ENCODE results near the gene TRPM3.

TRPM3 gene

DNA sequence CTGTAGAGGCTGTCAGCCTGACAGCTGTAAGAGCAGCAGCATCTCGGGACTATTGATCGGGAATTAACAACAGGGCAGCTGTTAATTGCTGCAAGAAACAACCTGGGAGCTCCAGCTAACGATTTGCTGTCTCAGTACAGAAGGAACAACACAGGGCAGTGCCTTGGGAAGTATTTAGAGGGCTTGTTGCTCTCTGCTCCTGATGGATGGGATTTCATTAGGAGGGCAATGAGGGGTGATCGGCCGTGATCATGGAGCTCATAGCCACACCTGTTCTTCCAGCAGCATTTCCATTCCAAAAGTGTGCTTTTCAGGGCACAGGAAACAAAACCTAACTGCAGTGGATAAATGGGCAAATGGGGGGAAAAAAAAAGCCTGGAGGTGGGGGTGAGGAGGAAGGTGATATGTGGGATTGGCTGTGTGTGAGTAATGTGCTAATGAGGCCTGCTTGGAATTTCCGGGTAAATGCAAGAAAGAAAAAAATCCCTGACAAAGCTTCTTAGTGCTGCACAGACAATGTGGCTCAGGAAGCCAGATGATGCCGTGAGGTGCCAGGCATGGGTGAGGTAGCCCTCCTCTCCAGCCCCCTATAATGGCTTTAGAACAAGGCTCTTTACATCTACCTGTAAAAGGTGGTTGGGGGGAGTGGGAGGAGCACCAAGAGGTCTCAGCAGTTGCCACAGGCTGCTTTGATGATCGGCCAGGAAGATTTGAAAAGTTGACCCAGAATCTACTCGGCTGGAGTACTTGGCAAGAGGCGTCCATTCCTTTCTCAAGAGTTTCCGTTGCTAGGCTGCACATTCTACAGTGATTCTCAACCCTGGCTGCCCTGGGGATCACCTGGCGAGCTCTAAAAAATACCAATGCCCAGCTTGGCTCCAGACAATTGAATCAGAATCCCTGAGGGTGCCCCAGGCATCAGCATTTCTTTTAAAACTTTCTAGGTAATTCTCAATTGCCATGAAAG, 567.4 kb downstream of the TRPM3 start:
- DNase-seq (ENCODE audit: low read depth) = peak; percentile 46

DNA sequence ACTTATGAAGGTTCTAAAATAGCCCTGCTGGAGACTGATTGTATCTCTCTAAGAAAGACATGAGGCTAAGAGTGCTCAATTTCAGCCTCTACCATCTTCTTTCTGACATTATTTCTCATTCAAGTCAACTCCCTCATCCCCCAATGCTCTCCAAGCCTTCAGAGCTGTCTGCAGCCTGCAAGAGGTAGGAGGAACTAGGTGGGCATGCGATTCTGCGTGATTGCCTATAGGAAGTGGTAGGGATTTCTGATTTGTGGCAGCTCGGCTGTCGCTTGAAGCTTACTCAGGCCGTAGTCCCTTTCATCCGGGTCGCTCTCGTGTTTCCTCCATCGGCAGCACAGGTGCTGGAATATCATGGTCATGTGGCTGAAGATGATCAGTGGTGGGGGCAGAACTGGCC, 568.9 kb downstream of the TRPM3 start:
- DNase-seq (ENCODE audit: low read depth) = no peak

DNA sequence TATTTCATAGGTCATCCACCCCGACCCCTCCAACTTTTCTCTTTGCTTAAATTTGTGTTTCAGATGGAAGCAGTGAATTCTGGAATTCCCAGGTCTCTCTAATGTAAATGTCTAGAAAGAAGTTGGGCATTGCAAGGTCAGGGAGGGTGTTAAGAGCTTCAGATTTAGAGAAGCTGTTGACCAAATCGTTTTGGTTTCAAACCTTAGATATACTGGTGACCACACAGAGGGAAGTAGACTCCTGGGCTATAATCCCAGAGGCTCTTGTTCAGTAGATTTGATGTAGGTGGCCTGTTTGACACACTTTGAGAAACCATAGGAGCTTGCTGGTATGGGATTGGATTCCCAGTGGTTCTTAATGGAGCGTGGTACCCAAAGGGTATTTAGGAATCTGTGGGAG, 569.6 kb downstream of the TRPM3 start:
- DNase-seq (ENCODE audit: low read depth) = no peak

DNA sequence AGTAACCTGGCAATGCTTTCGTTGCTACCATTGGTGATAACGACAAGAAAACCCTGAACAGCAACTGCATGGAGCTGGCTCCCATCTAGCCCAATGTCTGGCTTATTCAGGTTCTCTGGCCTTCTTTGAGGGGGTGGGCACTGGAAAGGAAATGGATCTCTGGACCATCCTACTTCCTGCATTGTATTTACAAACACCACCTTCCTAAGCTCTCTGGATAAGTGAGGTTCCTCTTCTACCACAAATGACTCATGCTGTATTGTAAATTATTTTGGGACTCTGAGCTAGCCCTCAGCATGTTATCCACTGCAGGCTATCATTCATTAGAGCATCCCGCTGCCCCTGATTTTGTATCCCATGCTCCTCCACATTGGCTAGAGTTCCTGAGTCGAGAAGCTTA, 570.0 kb downstream of the TRPM3 start:
- DNase-seq (ENCODE audit: low read depth) = peak; percentile 19

DNA sequence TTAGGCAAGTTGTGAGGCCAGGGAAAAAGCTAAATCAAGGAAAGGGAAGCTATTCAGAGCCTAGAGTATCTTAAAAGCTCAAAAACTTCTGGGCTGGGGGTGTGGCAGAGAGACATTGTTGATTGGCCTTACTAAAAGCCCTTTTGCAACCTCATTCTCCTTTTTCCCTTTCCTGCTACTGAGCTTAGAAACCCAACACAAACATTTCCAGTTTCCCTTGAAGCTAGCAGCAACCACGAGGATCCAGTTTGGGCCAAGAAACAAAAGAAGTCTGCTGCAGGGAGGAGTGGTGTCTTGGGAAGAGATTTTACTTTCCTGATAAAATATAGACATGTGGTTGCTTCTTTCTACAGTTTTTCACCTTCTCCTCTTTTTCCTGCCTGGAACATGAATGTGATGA, 571.5 kb downstream of the TRPM3 start:
- DNase-seq (ENCODE audit: low read depth) = no peak

DNA sequence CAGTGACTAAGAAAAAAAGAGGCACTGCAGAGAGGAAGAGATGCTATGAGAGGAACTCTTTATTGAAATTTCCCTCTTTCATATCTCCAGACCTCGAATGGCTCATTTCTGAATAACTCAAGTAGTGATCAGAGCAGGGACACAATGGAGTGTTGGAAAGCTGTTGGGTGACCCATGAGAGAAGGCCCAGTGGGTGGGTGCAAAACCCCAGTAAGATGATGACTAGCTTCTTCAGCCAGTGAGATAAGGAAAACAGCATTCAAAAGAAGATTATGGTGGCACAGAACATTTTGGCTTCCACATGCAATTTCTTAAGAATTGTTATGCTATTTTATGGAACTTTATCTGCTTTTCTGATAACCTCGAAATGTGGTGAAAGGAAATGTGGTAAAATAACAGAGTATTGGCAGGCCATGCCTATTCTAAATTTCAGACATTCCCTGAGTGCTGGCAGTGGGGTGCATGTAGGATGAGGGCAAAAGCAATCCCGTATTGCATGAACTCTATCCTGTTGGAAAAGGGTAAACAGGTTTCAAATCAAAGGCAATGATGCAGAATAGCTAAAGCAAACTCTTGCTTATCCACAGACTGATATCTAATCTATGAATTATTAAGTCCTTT, 579.0 kb downstream of the TRPM3 start:
- DNase-seq (ENCODE audit: low read depth) = no peak

DNA sequence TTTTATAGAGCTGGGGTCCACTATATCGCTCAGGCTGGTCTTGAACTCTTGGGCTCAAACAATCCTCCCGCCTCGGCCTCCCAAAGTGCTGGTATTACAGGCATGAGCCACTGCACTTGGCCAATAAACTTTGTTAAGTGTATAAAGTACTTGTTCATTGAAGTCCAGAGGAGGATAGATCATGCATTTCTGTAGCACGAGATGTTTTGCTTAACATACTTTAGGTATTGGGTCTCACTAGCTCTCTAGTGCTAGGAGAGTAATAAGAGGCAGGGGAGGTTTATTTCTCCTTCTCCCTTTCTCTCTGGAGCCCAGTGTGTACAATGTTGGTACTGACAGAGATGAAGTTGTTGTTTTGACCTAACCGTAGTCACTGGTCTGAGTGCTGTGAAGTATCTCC, 581.4 kb downstream of the TRPM3 start:
- no peak for DNase-seq (ENCODE audit: low read depth)

DNA sequence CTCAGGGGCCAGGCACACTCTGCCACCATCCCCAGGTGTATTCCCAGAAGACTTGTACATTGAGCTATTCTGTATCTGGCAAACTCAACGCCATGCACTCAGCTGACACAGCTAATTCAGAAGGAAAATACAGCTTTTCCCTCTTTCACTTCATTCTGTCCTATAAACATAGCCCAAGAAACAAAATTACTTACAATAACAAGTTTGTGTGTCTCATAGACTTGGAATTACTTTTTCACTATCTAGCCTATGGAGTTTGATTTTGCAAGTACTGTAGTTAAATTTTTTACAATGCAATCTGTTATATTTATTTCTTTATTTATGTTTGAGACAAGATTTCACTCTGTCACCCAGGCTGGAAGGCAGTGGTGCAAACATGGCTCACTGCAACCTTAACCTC, 581.9 kb downstream of the TRPM3 start:
- no peak for DNase-seq (ENCODE audit: low read depth)

DNA sequence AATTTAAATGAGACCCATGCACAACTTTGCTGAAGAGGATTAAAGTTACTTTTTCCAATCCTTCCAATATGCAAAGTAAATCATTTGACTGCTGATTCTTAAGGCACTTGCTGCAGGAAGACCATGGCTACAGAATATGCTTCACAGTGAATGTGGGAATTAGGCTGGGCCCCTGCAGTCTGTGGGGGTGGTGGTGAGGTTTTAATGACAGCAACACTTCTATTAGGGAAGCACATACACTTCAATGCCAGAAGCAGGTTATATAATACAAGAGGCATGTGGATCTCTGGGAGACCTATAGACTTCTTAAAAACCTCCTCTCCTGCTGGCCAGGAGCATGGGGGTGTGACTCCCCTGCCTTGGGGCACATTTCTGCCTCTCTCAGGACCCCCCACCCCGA, 582.4 kb downstream of the TRPM3 start:
- no peak for DNase-seq (ENCODE audit: low read depth)

DNA sequence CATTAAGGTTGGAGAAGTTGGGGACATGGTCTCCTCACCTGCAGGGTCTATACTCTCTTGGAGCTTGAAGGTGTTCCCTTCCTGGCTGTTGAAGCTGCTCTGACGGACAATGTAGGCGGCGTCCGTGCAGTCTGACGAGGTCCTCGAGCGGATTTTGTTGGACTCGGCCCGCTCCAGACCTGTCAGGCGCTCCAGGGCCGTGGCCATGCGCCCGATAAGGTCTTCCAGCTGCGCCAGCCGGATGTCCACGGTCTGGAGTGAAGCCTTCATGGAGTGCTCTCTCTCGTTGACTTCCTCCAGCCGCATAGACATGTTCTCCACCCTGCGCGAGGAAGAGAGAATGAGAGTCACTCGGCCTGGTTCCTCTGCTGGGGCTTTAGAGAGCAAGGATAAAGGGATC, 584.3 kb downstream of the TRPM3 start:
- no peak for DNase-seq (ENCODE audit: low read depth)

DNA sequence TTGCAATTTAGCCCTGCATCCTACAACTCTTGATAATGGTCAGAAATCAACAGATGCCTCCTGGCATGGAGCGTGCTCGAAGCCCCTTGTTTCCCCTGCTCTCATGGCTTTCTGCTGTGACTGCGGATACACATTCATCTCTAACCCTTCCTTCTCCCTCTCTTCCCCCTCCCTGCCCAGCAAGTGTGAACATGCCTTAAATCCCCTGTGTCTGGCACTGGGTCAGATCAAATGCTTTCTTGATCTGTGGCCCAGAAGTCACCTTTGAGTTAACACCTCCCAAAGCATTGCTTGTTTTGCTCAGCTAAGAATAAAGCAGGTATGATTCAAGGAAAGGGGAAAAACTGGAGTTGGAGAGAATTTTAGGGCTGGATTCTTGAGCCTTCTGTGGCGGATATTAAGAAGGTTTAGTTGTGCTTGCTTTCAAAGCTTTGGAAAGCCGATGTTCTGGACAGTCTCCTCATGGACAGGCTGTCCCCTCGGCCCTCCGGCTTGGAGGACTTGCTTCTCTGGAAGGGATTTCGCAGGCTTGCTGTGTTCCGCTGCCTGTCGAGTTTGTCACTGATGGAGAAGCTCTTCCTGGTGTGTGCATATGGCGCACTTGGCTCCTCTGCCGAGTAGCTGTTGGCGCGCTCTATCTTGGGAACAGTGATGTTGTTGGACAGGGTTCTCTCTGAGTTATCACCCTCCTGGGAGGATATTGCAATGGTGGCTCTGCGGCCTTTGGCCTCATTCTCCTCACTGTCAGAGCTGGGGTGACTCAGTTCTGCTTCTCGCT, 585.7 kb downstream of the TRPM3 start:
- no peak for DNase-seq (ENCODE audit: low read depth)

DNA sequence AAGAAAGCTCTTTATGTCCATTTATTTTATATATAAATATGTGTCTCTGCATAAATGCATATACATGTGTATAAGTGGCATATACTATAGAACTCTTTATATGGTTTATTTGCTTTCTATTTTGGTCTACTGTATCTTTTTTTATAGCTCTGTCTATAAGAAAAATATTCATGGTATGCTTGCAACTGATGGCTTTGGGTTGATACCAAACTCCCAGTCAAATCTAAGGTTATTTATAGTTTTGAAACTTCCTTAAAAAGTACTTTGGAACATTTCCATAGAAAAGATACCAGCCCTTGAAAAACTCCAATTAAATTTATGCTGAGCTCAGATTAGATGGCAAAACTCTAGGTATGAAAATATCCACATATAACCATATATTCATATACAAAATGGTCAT, 587.0 kb downstream of the TRPM3 start:
- DNase-seq (ENCODE audit: low read depth) = no peak

DNA sequence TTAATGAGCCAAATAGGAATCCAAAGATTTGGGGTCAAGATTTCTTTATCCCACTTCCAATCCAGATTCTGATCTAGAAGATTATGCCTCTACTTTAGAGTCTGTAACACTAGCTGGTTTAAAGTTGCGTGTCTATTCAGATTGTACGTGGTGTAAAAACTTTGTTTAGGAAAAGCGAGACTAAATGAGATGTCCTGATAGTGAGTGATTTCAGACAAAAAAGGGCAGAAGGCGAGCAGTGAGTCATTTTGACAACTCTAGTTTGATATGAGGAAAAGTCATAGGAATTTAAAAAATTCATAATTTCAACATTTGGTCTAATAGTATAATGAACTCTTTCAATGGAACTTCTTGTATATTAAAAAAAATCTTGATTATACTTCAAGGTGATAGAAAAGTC, 587.4 kb downstream of the TRPM3 start:
- DNase-seq (ENCODE audit: low read depth) = peak; percentile 32

DNA sequence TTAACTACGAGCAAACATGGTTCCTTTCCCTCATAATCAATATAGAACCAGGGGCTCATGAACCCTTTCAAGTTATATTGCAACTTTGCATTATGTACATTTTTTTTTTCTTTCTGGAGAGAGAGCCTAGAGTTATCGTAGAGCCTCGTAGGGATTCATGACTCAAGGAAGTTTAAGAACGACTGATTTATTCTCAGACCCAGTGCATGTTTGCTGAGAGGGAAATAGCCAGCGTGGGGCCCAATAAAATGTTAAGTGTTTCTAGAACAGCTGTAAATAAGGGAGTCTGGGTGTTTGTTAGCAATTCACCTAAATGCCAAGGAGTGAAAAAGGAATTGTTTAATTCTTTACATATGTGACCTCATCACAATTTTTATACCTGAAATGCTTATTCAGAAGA, 587.9 kb downstream of the TRPM3 start:
- DNase-seq (ENCODE audit: low read depth) = no peak

DNA sequence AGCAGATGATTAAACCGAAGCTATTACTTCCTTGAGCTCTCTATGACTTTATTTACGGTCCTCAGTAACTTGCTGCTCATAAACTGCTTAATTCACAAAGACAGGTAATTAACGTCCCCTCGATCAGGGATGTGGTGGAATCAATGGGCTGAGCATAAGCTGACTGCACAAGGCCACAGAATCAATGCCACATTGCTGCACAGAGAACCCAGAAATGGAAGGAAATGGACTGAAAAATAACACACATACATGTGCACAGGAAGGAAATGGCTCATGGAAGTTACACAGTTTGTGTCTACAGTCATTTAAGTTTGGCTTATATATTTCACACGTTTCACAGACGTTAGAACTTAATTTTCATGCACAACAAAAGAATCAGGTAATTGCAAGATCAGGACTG, 588.7 kb downstream of the TRPM3 start:
- no peak for DNase-seq (ENCODE audit: low read depth)

DNA sequence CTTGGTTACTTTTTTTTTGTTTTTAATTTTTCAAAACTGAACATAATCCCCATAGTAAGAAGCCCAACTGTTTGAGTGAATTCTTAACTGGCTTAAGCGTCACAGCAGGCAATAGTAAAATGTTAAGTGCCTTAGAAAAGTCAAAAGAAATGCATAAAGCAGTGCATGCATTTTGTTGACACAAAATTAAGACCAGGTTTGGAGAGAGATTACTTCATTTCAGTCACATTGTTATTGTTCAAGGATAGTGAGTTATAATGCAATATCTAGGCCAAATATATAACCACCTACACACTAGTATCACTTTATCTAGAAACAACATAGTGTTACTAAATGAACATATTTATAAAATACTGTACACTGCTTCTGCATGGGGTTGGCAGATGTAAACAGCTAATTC, 590.1 kb downstream of the TRPM3 start:
- DNase-seq (ENCODE audit: low read depth) = no peak

DNA sequence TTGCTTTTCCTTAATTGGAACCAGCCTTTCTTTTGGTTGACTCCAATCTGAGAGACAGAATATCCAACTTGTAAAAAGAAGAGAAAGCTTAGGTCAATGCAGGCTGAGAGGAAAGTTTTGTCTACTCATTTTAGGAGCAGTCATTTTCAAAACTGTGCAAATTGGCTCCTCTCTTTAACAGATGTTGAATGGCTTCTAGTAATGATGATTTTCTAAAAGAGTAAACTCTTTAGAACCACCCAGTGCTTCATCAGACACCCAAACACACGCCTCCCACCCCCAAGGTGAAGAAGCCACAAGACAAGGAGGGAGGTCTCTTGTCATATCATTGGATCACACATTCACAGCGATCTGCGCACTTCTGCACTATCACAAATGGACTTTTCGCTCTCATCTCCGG, 590.7 kb downstream of the TRPM3 start:
- DNase-seq (ENCODE audit: low read depth) = no peak

DNA sequence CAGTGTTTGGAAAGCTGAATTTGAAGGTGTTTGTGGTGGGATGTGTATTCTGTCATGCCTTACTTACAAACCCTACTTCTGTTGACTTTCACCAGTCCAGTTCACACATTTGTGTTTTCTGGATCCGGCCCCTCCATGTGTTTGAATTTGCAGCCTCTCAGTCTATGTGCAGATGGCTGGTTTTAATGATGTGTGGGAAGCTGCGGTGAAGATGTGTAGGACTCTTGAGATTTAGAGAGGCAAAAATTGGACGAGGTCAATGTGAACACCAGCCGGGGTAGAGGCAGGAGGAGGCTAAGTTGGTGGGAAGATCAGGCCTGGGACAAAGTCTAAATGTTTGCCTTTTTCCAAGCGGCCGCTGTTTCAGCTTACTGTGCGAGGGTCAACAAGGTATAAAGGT, 591.6 kb downstream of the TRPM3 start:
- DNase-seq (ENCODE audit: low read depth) = no peak

DNA sequence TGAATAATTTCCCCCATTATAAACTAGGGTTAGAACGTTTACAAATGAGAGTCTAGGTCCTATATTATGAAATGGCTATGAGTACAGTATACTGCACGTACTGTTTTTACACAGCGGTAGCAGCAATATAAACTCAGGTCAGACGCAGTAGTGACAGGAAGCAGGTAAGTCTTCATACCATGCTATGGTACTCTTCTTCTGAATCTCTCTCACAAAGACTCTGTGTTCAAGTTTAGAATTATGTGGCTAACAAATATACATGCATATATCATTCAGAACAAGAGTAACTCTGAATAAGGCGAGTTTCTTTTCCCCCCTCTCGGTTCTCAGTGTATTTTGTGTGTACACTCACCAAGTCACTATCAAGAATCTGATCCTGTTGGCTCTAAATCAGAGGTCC, 592.0 kb downstream of the TRPM3 start:
- no peak for DNase-seq (ENCODE audit: low read depth)

DNA sequence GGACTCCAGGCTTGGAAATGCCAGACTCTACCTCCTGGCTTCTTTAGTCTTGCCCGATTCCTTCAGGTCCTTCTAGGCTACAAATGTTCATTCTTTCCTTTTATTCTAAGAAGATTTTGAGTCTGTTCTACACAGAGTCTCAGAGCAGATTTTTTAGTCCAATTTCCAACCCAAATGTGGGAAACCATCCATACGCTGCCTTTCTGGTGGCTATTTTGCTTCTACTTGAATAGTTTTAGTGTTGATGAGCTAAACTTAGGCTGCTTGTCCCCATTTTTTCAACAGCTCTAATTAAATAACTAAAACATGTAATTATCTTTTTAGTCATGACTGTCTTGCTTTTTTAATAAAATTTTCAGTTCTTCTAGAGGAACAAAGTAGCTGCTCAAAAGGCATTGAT, 594.5 kb downstream of the TRPM3 start:
- no peak for DNase-seq (ENCODE audit: low read depth)

DNA sequence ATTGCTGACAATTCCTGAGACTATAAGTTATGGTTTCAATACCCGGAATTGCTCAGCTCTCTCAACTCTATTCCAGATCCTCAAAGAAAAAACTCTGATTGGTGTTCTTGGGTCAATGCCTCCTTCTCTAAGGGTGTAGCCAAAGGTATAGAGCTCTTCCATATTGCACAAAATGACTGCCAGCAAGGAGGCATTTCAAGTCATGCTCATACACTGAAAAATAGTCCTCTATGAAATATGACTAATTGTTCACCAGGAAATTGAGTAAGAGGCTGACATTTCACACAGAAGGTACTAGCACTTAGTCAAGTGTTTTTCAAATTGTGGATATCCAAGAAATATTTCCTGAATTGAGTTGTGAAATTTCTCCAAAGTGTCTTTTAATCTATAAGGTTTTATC, 595.9 kb downstream of the TRPM3 start:
- DNase-seq (ENCODE audit: low read depth) = peak; percentile 53

DNA sequence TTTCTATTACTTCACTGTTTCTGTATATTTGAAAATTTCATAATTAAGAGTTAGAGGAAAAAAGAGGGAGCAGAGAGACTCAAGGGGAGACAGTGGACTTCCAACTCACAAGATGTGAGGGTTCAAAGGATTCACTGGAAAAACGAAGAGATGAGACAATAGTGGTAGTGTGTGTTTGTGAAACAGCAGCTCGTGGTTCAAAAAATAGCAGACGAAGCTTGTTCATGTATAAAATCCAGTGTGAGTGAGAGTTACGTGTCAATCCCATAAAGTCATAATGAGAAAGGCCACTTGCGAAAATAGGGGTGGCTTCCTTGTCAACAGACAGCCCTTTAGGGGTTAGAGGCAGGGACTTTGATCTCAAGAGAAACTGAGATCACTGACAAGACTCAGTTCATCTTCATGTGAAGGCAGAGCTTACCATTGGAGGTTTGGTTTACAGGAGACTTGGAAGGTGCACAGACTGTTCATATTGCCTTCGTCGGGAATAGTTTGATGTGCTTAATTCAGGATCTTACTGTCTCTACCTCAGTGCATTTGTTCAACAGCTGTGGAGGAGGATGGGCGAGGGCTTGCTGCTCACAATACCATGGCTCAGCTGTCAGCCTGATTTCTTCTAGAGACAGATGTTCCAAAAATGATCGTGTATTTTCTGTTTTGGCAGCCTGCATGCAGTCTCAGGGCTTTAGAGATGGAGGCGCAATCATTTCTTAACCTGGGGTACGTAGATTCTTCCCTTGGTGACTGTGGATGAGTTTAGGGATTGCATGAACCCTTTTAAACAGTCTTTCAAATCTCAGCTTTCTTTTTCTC, 601.3 kb downstream of the TRPM3 start:
- DNase-seq (ENCODE audit: low read depth) = no peak

All from ELR (cell line).